ENCODE measurements around the gene GOLGA8N.
A peak's percentile ranks its signal among the peaks of the same experiment; 100 is the strongest.
"Not testable (repeated sequence)": the region's sequence is repeated elsewhere in the genome, so short reads cannot be mapped to it uniquely, and the experiment has no call there.

GOLGA8N gene
- total RNA-seq: 0.97 to 1.6 (median 1.6) reads per million in 3 donors

- not testable (repeated sequence) for H3K27me3 ChIP-seq (replicated peaks; ENCODE audit: control insufficient read depth, insufficient read depth, low read length, poor library complexity, severe bottlenecking); H3K4me1 ChIP-seq (ENCODE audit: control insufficient read depth, insufficient read depth, low read length, poor library complexity, severe bottlenecking); DNase-seq; H3K36me3 ChIP-seq (ENCODE audit: control insufficient read depth, insufficient read depth, low read length); H3K4me3 ChIP-seq (ENCODE audit: insufficient read depth, low read depth, low read length, poor library complexity, severe bottlenecking); H3K27ac ChIP-seq (ENCODE audit: insufficient read depth, low read length, poor library complexity, severe bottlenecking); H3K9me3 ChIP-seq (ENCODE audit: control insufficient read depth, low read length)
Observed at GRCh38 chr15:32593151-32593550, at the start of gene GOLGA8N. TSS of gene GOLGA8N (plus strand) at chr15:32593456.

GRCh38 chr15:32543456-32543855 lies 49.8 kb upstream of the GOLGA8N start:
- not testable (repeated sequence) for H3K27me3 ChIP-seq (replicated peaks; ENCODE audit: control insufficient read depth, insufficient read depth, low read length, poor library complexity, severe bottlenecking); H3K9me3 ChIP-seq (ENCODE audit: control insufficient read depth, low read length); DNase-seq; H3K27ac ChIP-seq (ENCODE audit: insufficient read depth, low read length, poor library complexity, severe bottlenecking); H3K4me1 ChIP-seq (ENCODE audit: control insufficient read depth, insufficient read depth, low read length, poor library complexity, severe bottlenecking); H3K36me3 ChIP-seq (ENCODE audit: control insufficient read depth, insufficient read depth, low read length); H3K4me3 ChIP-seq (ENCODE audit: insufficient read depth, low read depth, low read length, poor library complexity, severe bottlenecking)

GRCh38 chr15:32545129-32545528 lies 48.1 kb upstream of the GOLGA8N start:
- not testable (repeated sequence) for H3K27me3 ChIP-seq (replicated peaks; ENCODE audit: control insufficient read depth, insufficient read depth, low read length, poor library complexity, severe bottlenecking); H3K4me1 ChIP-seq (ENCODE audit: control insufficient read depth, insufficient read depth, low read length, poor library complexity, severe bottlenecking); DNase-seq; H3K4me3 ChIP-seq (ENCODE audit: insufficient read depth, low read depth, low read length, poor library complexity, severe bottlenecking); H3K27ac ChIP-seq (ENCODE audit: insufficient read depth, low read length, poor library complexity, severe bottlenecking); H3K36me3 ChIP-seq (ENCODE audit: control insufficient read depth, insufficient read depth, low read length); H3K9me3 ChIP-seq (ENCODE audit: control insufficient read depth, low read length)

- H3K4me3 ChIP-seq (ENCODE audit: insufficient read depth, low read depth, low read length, poor library complexity, severe bottlenecking); H3K36me3 ChIP-seq (ENCODE audit: control insufficient read depth, insufficient read depth, low read length); H3K4me1 ChIP-seq (ENCODE audit: control insufficient read depth, insufficient read depth, low read length, poor library complexity, severe bottlenecking); H3K9me3 ChIP-seq (ENCODE audit: control insufficient read depth, low read length); H3K27me3 ChIP-seq (replicated peaks; ENCODE audit: control insufficient read depth, insufficient read depth, low read length, poor library complexity, severe bottlenecking); H3K27ac ChIP-seq (ENCODE audit: insufficient read depth, low read length, poor library complexity, severe bottlenecking); DNase-seq: not testable (repeated sequence)
Observed at GRCh38 chr15:32554587-32554986, 38.7 kb upstream of the GOLGA8N start.

GRCh38 chr15:32562198-32562597 lies 31.1 kb upstream of the GOLGA8N start:
- not testable (repeated sequence) for H3K4me1 ChIP-seq (ENCODE audit: control insufficient read depth, insufficient read depth, low read length, poor library complexity, severe bottlenecking); H3K4me3 ChIP-seq (ENCODE audit: insufficient read depth, low read depth, low read length, poor library complexity, severe bottlenecking); H3K36me3 ChIP-seq (ENCODE audit: control insufficient read depth, insufficient read depth, low read length); H3K27me3 ChIP-seq (replicated peaks; ENCODE audit: control insufficient read depth, insufficient read depth, low read length, poor library complexity, severe bottlenecking); DNase-seq; H3K9me3 ChIP-seq (ENCODE audit: control insufficient read depth, low read length); H3K27ac ChIP-seq (ENCODE audit: insufficient read depth, low read length, poor library complexity, severe bottlenecking)

- H3K4me1 ChIP-seq (ENCODE audit: control insufficient read depth, insufficient read depth, low read length, poor library complexity, severe bottlenecking); H3K27me3 ChIP-seq (replicated peaks; ENCODE audit: control insufficient read depth, insufficient read depth, low read length, poor library complexity, severe bottlenecking); H3K4me3 ChIP-seq (ENCODE audit: insufficient read depth, low read depth, low read length, poor library complexity, severe bottlenecking); DNase-seq; H3K9me3 ChIP-seq (ENCODE audit: control insufficient read depth, low read length); H3K27ac ChIP-seq (ENCODE audit: insufficient read depth, low read length, poor library complexity, severe bottlenecking); H3K36me3 ChIP-seq (ENCODE audit: control insufficient read depth, insufficient read depth, low read length): not testable (repeated sequence)
Observed at GRCh38 chr15:32568988-32569387, 24.3 kb upstream of the GOLGA8N start.

- not testable (repeated sequence) for H3K27me3 ChIP-seq (replicated peaks; ENCODE audit: control insufficient read depth, insufficient read depth, low read length, poor library complexity, severe bottlenecking); H3K9me3 ChIP-seq (ENCODE audit: control insufficient read depth, low read length)
Observed at GRCh38 chr15:32578482-32578881, 14.8 kb upstream of the GOLGA8N start.

GRCh38 chr15:32585844-32586243 lies 7.4 kb upstream of the GOLGA8N start:
- H3K4me1 ChIP-seq (ENCODE audit: control insufficient read depth, insufficient read depth, low read length, poor library complexity, severe bottlenecking); H3K36me3 ChIP-seq (ENCODE audit: control insufficient read depth, insufficient read depth, low read length); H3K9me3 ChIP-seq (ENCODE audit: control insufficient read depth, low read length); H3K27ac ChIP-seq (ENCODE audit: insufficient read depth, low read length, poor library complexity, severe bottlenecking); H3K27me3 ChIP-seq (replicated peaks; ENCODE audit: control insufficient read depth, insufficient read depth, low read length, poor library complexity, severe bottlenecking); H3K4me3 ChIP-seq (ENCODE audit: insufficient read depth, low read depth, low read length, poor library complexity, severe bottlenecking); DNase-seq: not testable (repeated sequence)

More at GRCh38 chr15:32578482-32578881, 14.8 kb upstream of the GOLGA8N start:
- DNase-seq; H3K36me3 ChIP-seq (ENCODE audit: control insufficient read depth, insufficient read depth, low read length); H3K4me3 ChIP-seq (ENCODE audit: insufficient read depth, low read depth, low read length, poor library complexity, severe bottlenecking); H3K4me1 ChIP-seq (ENCODE audit: control insufficient read depth, insufficient read depth, low read length, poor library complexity, severe bottlenecking); H3K27ac ChIP-seq (ENCODE audit: insufficient read depth, low read length, poor library complexity, severe bottlenecking): not testable (repeated sequence)

- not testable (repeated sequence) for DNase-seq; H3K27me3 ChIP-seq (replicated peaks; ENCODE audit: control insufficient read depth, insufficient read depth, low read length, poor library complexity, severe bottlenecking); H3K9me3 ChIP-seq (ENCODE audit: control insufficient read depth, low read length); H3K4me1 ChIP-seq (ENCODE audit: control insufficient read depth, insufficient read depth, low read length, poor library complexity, severe bottlenecking); H3K27ac ChIP-seq (ENCODE audit: insufficient read depth, low read length, poor library complexity, severe bottlenecking); H3K36me3 ChIP-seq (ENCODE audit: control insufficient read depth, insufficient read depth, low read length); H3K4me3 ChIP-seq (ENCODE audit: insufficient read depth, low read depth, low read length, poor library complexity, severe bottlenecking)
Observed at GRCh38 chr15:32609518-32609917, 16.3 kb downstream of the GOLGA8N start.

GRCh38 chr15:32610719-32611118 lies 17.5 kb downstream of the GOLGA8N start:
- not testable (repeated sequence) for H3K36me3 ChIP-seq (ENCODE audit: control insufficient read depth, insufficient read depth, low read length); H3K4me3 ChIP-seq (ENCODE audit: insufficient read depth, low read depth, low read length, poor library complexity, severe bottlenecking); H3K27ac ChIP-seq (ENCODE audit: insufficient read depth, low read length, poor library complexity, severe bottlenecking); H3K27me3 ChIP-seq (replicated peaks; ENCODE audit: control insufficient read depth, insufficient read depth, low read length, poor library complexity, severe bottlenecking); DNase-seq; H3K4me1 ChIP-seq (ENCODE audit: control insufficient read depth, insufficient read depth, low read length, poor library complexity, severe bottlenecking); H3K9me3 ChIP-seq (ENCODE audit: control insufficient read depth, low read length)

- not testable (repeated sequence) for H3K27me3 ChIP-seq (replicated peaks; ENCODE audit: control insufficient read depth, insufficient read depth, low read length, poor library complexity, severe bottlenecking); DNase-seq; H3K9me3 ChIP-seq (ENCODE audit: control insufficient read depth, low read length); H3K36me3 ChIP-seq (ENCODE audit: control insufficient read depth, insufficient read depth, low read length); H3K4me1 ChIP-seq (ENCODE audit: control insufficient read depth, insufficient read depth, low read length, poor library complexity, severe bottlenecking)
- Histone ChIP-seq H3K27ac (ENCODE audit: insufficient read depth, low read length, poor library complexity, severe bottlenecking) (peak overlapping the region; percentile 73), H3K4me3 (ENCODE audit: insufficient read depth, low read depth, low read length, poor library complexity, severe bottlenecking) (peak overlapping the region; percentile 64)
Observed at GRCh38 chr15:32614712-32615050, 21.4 kb downstream of the GOLGA8N start.
